Endodermal cell (in vitro differentiated cells): ENCODE results near the gene M1AP. TPM values are rescaled to one million over a fixed set of nuclear protein-coding genes. Genes with fewer than 3 reads are reported as not detected.

Experiments used
- DNase-seq: peaks from one replicate; pipeline ENCODE4 v3.0.0-alpha.2; 2017
- H3K27ac ChIP-seq: 2 replicates; pipeline ENCODE4 v1.5.1; 2013; ENCODE audit warnings: mild to moderate bottlenecking, low read depth, low read length, moderate library complexity
- H3K27me3 ChIP-seq: 2 replicates; pipeline ENCODE4 v1.6.1; 2013; ENCODE audit warnings: mild to moderate bottlenecking, low read length, moderate library complexity; ENCODE audit not compliant: insufficient read depth, control insufficient read depth, poor library complexity, severe bottlenecking
- H3K36me3 ChIP-seq: 2 replicates; pipeline ENCODE4 v1.7.0; 2013; ENCODE audit warnings: mild to moderate bottlenecking, low read length, moderate library complexity; ENCODE audit not compliant: control insufficient read depth, insufficient read depth
- H3K4me1 ChIP-seq: one replicate; pipeline ENCODE4 v1.7.0; 2013; ENCODE audit warnings: low read length; ENCODE audit not compliant: control insufficient read depth, insufficient read depth
- H3K4me3 ChIP-seq: 2 replicates; pipeline ENCODE4 v1.5.1; 2013; ENCODE audit warnings: mild to moderate bottlenecking, low read length, moderate library complexity
- H3K9ac ChIP-seq: 2 replicates; pipeline ENCODE4 v1.6.1; 2013; ENCODE audit warnings: mild to moderate bottlenecking, low read length, moderate library complexity; ENCODE audit not compliant: poor library complexity, severe bottlenecking; ENCODE audit errors: extremely low read depth
- H3K9me3 ChIP-seq: 2 replicates; pipeline ENCODE4 v1.6.1; 2013; ENCODE audit warnings: mild to moderate bottlenecking, low read length, moderate library complexity; ENCODE audit not compliant: control insufficient read depth
- H3K27ac Mint-ChIP-seq: 2 replicates; pipeline ENCODE4 v1.8.0; 2020; ENCODE audit warnings: mixed read lengths
- H3K27me3 Mint-ChIP-seq: 2 replicates; pipeline ENCODE4 v1.8.0; 2021; ENCODE audit warnings: mild to moderate bottlenecking, mixed read lengths; ENCODE audit not compliant: insufficient read depth
- H3K36me3 Mint-ChIP-seq: 2 replicates; pipeline ENCODE4 v1.8.0; 2020; ENCODE audit warnings: low read depth, mixed read lengths
- H3K4me1 Mint-ChIP-seq: 2 replicates; pipeline ENCODE4 v1.8.0; 2020; ENCODE audit warnings: mixed read lengths
- H3K4me3 Mint-ChIP-seq: 2 replicates; pipeline ENCODE4 v1.8.0; 2020; ENCODE audit warnings: mild to moderate bottlenecking, moderate library complexity, mixed read lengths
- H3K9me3 Mint-ChIP-seq: 2 replicates; pipeline ENCODE4 v1.8.0; 2020; ENCODE audit warnings: mild to moderate bottlenecking, mixed read lengths
- WGBS, 2 experiments: methylation state at CpG; one replicate each; pipeline versions ENCODE4 v1.1.5 to v1.1.7; 2013; ENCODE audit warnings: missing lambda C conversion rate in 2 of 2, mixed read lengths in 1 of 2; ENCODE audit not compliant: insufficient coverage in 1 of 2, insufficient read length in 1 of 2; 5-methylcytosine and 5-hydroxymethylcytosine counted together
- total RNA-seq, 2 donors: library from RNA; stranded (reverse); fragmentation: NEBNext Ultra II Directional in 1 of 2; extraction: Animal tissue kit (Norgen Biotek cat#: 25700) in 1 of 2; gene quantifications; 2 replicates in 1 of 2; 3 replicates in 1 of 2; pipeline ENCODE4 v1.2.1, GENCODE V29; 2021
- TF ChIP-seq, protein P1 (sequence below): fragments of 200-600 bp; sonication (generic); conservative IDR thresholded peaks from 2 replicates; pipeline ENCODE4 v1.5.0; 2021; ENCODE audit warnings: antibody characterized with exemption, mild to moderate bottlenecking

M1AP gene
- total RNA-seq, 2 donors from 2014 or later, result 3.8 to 5.5 TPM

GRCh38 chr2:74535440-74535965 is 112.6 kb downstream of the M1AP start:
- Mint-ChIP-seq H3K27me3 (peaks cover 2% of the 10 kb centered on the region), H3K4me1 (peaks cover 11% of the 10 kb centered on the region), H3K36me3 (peaks cover 13% of the 10 kb centered on the region), H3K9me3 (no peaks in the 10 kb centered on the region), H3K4me3 (no peak overlapping the region), H3K27ac (no peak overlapping the region)
- Histone ChIP-seq H3K4me3 (no peak overlapping the region), H3K9me3 (no peaks in the 10 kb centered on the region), H3K36me3 (peaks cover 9% of the 10 kb centered on the region), H3K27ac (no peak overlapping the region), H3K27me3 (no peaks in the 10 kb centered on the region), H3K4me1 (no peaks in the 10 kb centered on the region), H3K9ac (no peak overlapping the region)
- DNase-seq, result no peak
- TF ChIP-seq, protein P1, sequence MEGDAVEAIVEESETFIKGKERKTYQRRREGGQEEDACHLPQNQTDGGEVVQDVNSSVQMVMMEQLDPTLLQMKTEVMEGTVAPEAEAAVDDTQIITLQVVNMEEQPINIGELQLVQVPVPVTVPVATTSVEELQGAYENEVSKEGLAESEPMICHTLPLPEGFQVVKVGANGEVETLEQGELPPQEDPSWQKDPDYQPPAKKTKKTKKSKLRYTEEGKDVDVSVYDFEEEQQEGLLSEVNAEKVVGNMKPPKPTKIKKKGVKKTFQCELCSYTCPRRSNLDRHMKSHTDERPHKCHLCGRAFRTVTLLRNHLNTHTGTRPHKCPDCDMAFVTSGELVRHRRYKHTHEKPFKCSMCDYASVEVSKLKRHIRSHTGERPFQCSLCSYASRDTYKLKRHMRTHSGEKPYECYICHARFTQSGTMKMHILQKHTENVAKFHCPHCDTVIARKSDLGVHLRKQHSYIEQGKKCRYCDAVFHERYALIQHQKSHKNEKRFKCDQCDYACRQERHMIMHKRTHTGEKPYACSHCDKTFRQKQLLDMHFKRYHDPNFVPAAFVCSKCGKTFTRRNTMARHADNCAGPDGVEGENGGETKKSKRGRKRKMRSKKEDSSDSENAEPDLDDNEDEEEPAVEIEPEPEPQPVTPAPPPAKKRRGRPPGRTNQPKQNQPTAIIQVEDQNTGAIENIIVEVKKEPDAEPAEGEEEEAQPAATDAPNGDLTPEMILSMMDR, result no peak
- 96 to 100% methylated on average over 4 to 10 of the region's 10 CpGs for WGBS, 2 experiments

DNA sequence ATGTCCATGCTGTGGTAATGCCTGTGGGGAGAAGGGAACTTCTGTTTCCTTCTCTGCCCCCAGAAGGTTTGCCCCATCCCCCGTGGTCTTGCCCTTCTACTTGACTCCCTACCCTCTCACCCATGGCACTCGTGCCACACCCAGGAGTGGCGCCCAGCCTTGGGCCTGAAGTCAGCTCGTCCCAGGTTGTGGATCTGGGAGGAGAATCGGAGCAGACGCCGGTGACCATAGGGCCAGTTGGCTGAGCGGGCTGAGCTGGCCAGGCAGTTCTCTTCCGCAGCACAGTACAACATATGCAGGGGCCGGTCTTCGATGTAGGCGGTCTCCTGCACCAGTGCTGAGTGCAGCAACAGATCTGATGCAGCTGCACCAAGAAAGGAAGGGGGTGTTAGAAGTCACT is 113.7 kb downstream of the M1AP start:
- no peak overlapping the region for H3K27ac ChIP-seq
- H3K4me3 Mint-ChIP-seq, result no peak overlapping the region
- TF ChIP-seq, protein P1, result no peak
- H3K27ac Mint-ChIP-seq, result no peak overlapping the region
- H3K9ac ChIP-seq, result no peak overlapping the region
- H3K36me3 Mint-ChIP-seq, result peaks cover 13% of the 10 kb centered on the region
- H3K4me1 ChIP-seq, result no peaks in the 10 kb centered on the region
- no peaks in the 10 kb centered on the region for H3K9me3 ChIP-seq
- H3K27me3 Mint-ChIP-seq, result peaks cover 2% of the 10 kb centered on the region
- H3K4me1 Mint-ChIP-seq, result peaks cover 11% of the 10 kb centered on the region
- DNase-seq, result no peak
- no peaks in the 10 kb centered on the region for H3K27me3 ChIP-seq
- no peaks in the 10 kb centered on the region for H3K9me3 Mint-ChIP-seq
- peaks cover 9% of the 10 kb centered on the region for H3K36me3 ChIP-seq
- H3K4me3 ChIP-seq, result no peak overlapping the region
- WGBS, 2 experiments, result 94 to 100% methylated on average over 4 to 12 of the region's 12 CpGs

DNA sequence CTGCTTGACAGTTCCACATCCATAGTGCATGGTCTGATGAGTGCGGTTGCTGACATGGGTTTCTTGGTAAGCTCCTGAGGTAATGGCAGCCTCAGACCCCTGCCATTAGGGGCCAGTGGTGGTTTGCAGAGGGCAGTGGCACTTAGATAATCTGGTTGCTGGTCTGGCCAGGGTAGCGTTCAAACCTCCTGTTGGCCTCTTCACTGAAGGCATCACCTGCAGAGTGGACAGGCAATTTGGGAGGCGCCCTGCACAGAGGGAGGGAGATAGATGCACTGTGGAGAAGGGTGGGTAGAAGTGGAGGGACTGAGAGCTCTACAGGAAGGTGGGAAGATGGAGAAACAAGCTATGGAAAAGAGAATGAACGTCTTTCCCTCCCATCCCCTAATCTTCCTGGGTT is 114.7 kb downstream of the M1AP start:
- no peak for DNase-seq
- Mint-ChIP-seq H3K27me3 (peaks cover 1% of the 10 kb centered on the region), H3K9me3 (no peaks in the 10 kb centered on the region), H3K36me3 (peaks cover 13% of the 10 kb centered on the region), H3K4me3 (no peak overlapping the region), H3K4me1 (peaks cover 11% of the 10 kb centered on the region), H3K27ac (no peak overlapping the region)
- H3K27me3 ChIP-seq, result no peaks in the 10 kb centered on the region
- peaks cover 9% of the 10 kb centered on the region for H3K36me3 ChIP-seq
- TF ChIP-seq, protein P1, result no peak
- no peaks in the 10 kb centered on the region for H3K9me3 ChIP-seq
- H3K4me1 ChIP-seq, result no peaks in the 10 kb centered on the region
- no peak overlapping the region for H3K9ac ChIP-seq
- H3K27ac ChIP-seq, result no peak overlapping the region
- no peak overlapping the region for H3K4me3 ChIP-seq
- 93 to 94% methylated on average over 2 to 4 of the region's 4 CpGs for WGBS, 2 experiments
